Neural cell (in vitro differentiated cells): ENCODE results near the gene ARID1B. TPM values are rescaled to one million over a fixed set of nuclear protein-coding genes. Genes with fewer than 3 reads are reported as not detected.

Experiments used
- H2AFZ ChIP-seq: fragments of 200-600, 300-800 bp; sonication (generic), shearing (Covaris generic); 2 replicates; pipeline ENCODE4 v1.6.0; 2014; ENCODE audit warnings: low read depth, mild to moderate bottlenecking, antibody characterized with exemption, low read length, moderate library complexity
- H3F3A ChIP-seq: fragments of 200-600 bp; shearing (Covaris generic); 2 replicates; pipeline ENCODE4 v1.6.1; 2016; ENCODE audit warnings: mild to moderate bottlenecking, moderate library complexity, mixed read lengths, antibody characterized with exemption, low read length; ENCODE audit not compliant: insufficient read depth, poor library complexity, severe bottlenecking
- H3K27ac ChIP-seq: fragments of 200-600, 300-800 bp; sonication (generic), shearing (Covaris generic); 2 replicates; pipeline ENCODE4 v1.5.1; 2014; ENCODE audit warnings: mild to moderate bottlenecking, low read length, moderate library complexity
- H3K27me3 ChIP-seq: fragments of 300-800, 200-600 bp; sonication (generic), shearing (Covaris generic); 2 replicates; pipeline ENCODE4 v1.6.0; 2014; ENCODE audit warnings: mild to moderate bottlenecking, low read depth, low read length, moderate library complexity; ENCODE audit not compliant: insufficient read depth
- H3K36me3 ChIP-seq: fragments of 300-800, 200-600 bp; sonication (generic), shearing (Covaris generic); 2 replicates; pipeline ENCODE4 v1.5.1; 2014; ENCODE audit warnings: mild to moderate bottlenecking, antibody characterized with exemption, low read length, moderate library complexity; ENCODE audit not compliant: insufficient read depth
- H3K4me2 ChIP-seq: fragments of 300-800, 200-600 bp; sonication (generic), shearing (Covaris generic); 2 replicates; pipeline ENCODE4 v1.6.0; 2014; ENCODE audit warnings: mild to moderate bottlenecking, low read length
- H3K4me3 ChIP-seq: fragments of 300-800, 200-600 bp; sonication (generic), shearing (Covaris generic); 2 replicates; pipeline ENCODE4 v1.5.1; 2014; ENCODE audit warnings: mild to moderate bottlenecking, low read length, moderate library complexity
- H3K79me2 ChIP-seq: fragments of 200-600 bp; shearing (Covaris generic); replicated peaks from 2 replicates; pipeline ENCODE4 v1.6.0; 2014; ENCODE audit warnings: mild to moderate bottlenecking, low read length, moderate library complexity; ENCODE audit not compliant: insufficient read depth
- H3K9ac ChIP-seq: fragments of 300-800, 200-600 bp; sonication (generic), shearing (Covaris generic); 2 replicates; pipeline ENCODE4 v1.6.1; 2016; ENCODE audit warnings: mild to moderate bottlenecking, low read length, mixed read lengths
- H3K9me2 ChIP-seq: fragments of 200-600 bp; shearing (Covaris generic); 2 replicates; pipeline ENCODE4 v1.6.1; 2016; ENCODE audit warnings: mild to moderate bottlenecking, low read length, mixed read lengths; ENCODE audit not compliant: insufficient read depth
- H3K9me3 ChIP-seq: fragments of 200-600, 300-800 bp; sonication (generic), shearing (Covaris generic); 2 replicates; pipeline ENCODE4 v1.6.1; 2016; ENCODE audit warnings: mild to moderate bottlenecking, mixed run types, low read length, moderate library complexity, mixed read lengths
- H4K20me1 ChIP-seq: fragments of 200-600 bp; shearing (Covaris generic); 2 replicates; pipeline ENCODE4 v1.6.1; 2016; ENCODE audit warnings: mild to moderate bottlenecking, mixed run types; ENCODE audit not compliant: insufficient read depth
- CTCF ChIP-seq: fragments of 450-650 bp; IDR thresholded peaks from 2 replicates; pipeline ENCODE4 v1.5.1; 2014; ENCODE audit warnings: antibody characterized with exemption, mild to moderate bottlenecking, moderate library complexity; ENCODE audit not compliant: poor library complexity, severe bottlenecking
- EP300 ChIP-seq: fragments of 450-650 bp; conservative IDR thresholded peaks from 2 replicates; pipeline ENCODE4 v1.6.1; 2014; ENCODE audit warnings: antibody characterized with exemption, mild to moderate bottlenecking, moderate library complexity; ENCODE audit not compliant: poor library complexity, severe bottlenecking
- EZH2 ChIP-seq: fragments of 200-600, 300-800 bp; shearing (Covaris generic), sonication (generic); IDR thresholded peaks from 2 replicates; pipeline ENCODE4 v1.6.1; 2014; ENCODE audit warnings: antibody characterized with exemption, low read length, borderline replicate concordance, mild to moderate bottlenecking; ENCODE audit not compliant: insufficient read depth, poor library complexity, severe bottlenecking
- MXI1 ChIP-seq: fragments of 450-650 bp; conservative IDR thresholded peaks from 2 replicates; pipeline ENCODE4 v1.6.1; 2014; ENCODE audit warnings: antibody characterized with exemption, mild to moderate bottlenecking; ENCODE audit not compliant: poor library complexity, severe bottlenecking
- POLR2AphosphoS5 ChIP-seq: IDR thresholded peaks from 2 replicates; pipeline ENCODE4 v1.6.1; 2012
- RAD21 ChIP-seq: fragments of 450-650 bp; conservative IDR thresholded peaks from 2 replicates; pipeline ENCODE4 v1.6.1; 2014; ENCODE audit warnings: antibody characterized with exemption, mild to moderate bottlenecking, moderate library complexity
- REST ChIP-seq: IDR thresholded peaks from 2 replicates; pipeline ENCODE4 v1.6.1; 2012; ENCODE audit warnings: borderline replicate concordance
- SMC3 ChIP-seq: fragments of 450-650 bp; conservative IDR thresholded peaks from 2 replicates; pipeline ENCODE4 v1.6.1; 2014; ENCODE audit warnings: antibody characterized with exemption, mild to moderate bottlenecking, moderate library complexity; ENCODE audit not compliant: poor library complexity
- TAF1 ChIP-seq: IDR thresholded peaks from 2 replicates; pipeline ENCODE4 v1.6.1; 2012; ENCODE audit warnings: low read depth
- polyA plus RNA-seq: library from polyadenylated mRNA; depleted of rRNA; stranded (reverse); fragments of >200 nt; gene quantifications from 2 replicates; pipeline ENCODE4 v1.2.3, GENCODE V29; 2014

ARID1B gene
- polyA plus RNA-seq, 1 donor from 2014 or later: 35.0 TPM

- Histone ChIP-seq H3K36me3 (no peaks in the 10 kb centered on the region), H3F3A (no peaks in the 10 kb centered on the region), H3K9me2 (no peaks in the 10 kb centered on the region), H3K79me2 (peaks cover 81% of the 10 kb centered on the region), H4K20me1 (no peaks in the 10 kb centered on the region), H3K27me3 (no peaks in the 10 kb centered on the region), H3K27ac (no peak overlapping the region), H3K9ac (no peak overlapping the region), H3K4me2 (no peak overlapping the region), H2AFZ (no peak overlapping the region), H3K9me3 (no peaks in the 10 kb centered on the region), H3K4me3 (no peak overlapping the region)
- TF ChIP-seq SMC3: no peak
- TF ChIP-seq CTCF: no peak
- no peak for TF ChIP-seq MXI1
- TF ChIP-seq EZH2: no peak
- no peak for TF ChIP-seq TAF1
- no peak for TF ChIP-seq RAD21
- TF ChIP-seq POLR2AphosphoS5: no peak
- no peak for TF ChIP-seq REST
- no peak for TF ChIP-seq EP300
Observed at GRCh38 chr6:156972145-156972544, 195.0 kb downstream of the ARID1B start.

GRCh38 chr6:156974830-156975261 lies 197.7 kb downstream of the ARID1B start:
- Histone ChIP-seq H3K27me3 (no peaks in the 10 kb centered on the region), H3K9me2 (no peaks in the 10 kb centered on the region), H3K4me2 (no peak overlapping the region), H3K9ac (no peak overlapping the region), H3K36me3 (no peaks in the 10 kb centered on the region), H3K27ac (no peak overlapping the region), H2AFZ (no peak overlapping the region), H3F3A (no peaks in the 10 kb centered on the region), H3K9me3 (no peaks in the 10 kb centered on the region), H3K79me2 (peaks cover 71% of the 10 kb centered on the region), H3K4me3 (no peak overlapping the region), H4K20me1 (no peaks in the 10 kb centered on the region)
- TF ChIP-seq MXI1 (no peak), EZH2 (no peak), TAF1 (no peak), CTCF (no peak), SMC3 (no peak), REST (no peak), RAD21 (no peak), EP300 (no peak), POLR2AphosphoS5 (no peak)
